GM18502 (cell line): ENCODE data around the gene CPLX3.

ENCODE experiments used
- ATAC-seq: cut with Tn5 transposase; IDR thresholded peaks from one replicate; pipeline ENCODE4 v1.9.1; 2021; ENCODE audit warnings: mild to moderate bottlenecking; ENCODE audit not compliant: unreplicated experiment, poor library complexity

Gene CPLX3

DNA sequence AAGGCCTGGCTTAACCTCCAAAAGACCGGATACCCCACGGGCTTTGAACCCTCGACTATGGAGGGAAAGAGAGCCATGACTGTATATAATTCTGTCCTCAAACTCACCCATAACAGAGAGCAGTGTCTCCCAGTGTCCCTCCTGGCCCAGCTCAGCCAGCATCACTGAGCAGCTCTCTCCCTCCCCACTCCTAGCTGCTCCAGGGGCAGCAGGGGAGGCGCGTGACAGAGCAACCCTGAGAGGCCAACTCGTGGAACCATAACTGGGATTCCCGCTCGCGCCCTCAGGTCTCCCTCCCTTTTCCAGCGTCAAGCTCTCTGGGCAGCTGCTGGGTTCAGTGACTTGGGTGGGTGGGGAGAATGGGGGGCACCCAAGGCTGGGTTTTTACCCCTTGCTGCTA is 561 bp upstream of the CPLX3 start:
- ATAC-seq = no peak

DNA sequence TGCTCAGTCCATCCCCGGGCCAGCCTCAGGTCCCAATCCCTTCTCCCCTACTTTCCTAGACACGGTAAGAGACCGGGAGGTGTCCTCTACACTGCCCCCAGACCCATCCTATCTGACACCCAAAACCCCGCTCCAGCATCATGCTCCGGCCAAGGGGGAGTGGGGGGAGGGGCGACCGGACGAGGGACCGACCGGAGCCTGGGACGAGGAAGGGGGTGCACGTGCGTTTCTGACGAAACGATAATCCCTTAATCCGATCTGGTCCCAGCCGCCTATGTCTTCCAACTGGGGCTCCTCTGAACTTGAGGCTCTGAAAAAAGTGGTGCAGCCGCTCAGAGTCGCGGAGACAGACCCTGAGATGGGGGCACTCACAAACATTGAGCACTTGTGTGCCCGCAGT is 494 bp downstream of the CPLX3 start:
- ATAC-seq = no peak

DNA sequence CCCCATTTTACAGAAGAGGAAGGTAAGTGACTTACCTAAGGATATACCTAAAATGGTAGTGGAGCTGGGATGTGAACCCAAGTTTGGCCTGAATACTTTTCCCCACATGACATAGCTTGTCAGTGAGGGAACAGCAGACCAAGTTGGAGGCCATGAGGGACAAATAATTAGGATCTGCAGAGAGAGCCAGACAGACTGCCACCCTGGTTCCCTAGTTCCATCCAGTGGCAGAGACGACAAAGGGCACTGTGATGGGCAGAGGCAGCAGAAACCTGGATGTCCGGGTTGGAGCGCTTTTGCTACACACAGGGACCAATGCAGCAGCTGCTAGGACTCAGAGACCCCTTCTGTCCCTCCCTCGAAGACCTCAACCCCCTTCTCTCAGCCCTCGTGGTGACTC is 1.2 kb downstream of the CPLX3 start:
- ATAC-seq = no peak

DNA sequence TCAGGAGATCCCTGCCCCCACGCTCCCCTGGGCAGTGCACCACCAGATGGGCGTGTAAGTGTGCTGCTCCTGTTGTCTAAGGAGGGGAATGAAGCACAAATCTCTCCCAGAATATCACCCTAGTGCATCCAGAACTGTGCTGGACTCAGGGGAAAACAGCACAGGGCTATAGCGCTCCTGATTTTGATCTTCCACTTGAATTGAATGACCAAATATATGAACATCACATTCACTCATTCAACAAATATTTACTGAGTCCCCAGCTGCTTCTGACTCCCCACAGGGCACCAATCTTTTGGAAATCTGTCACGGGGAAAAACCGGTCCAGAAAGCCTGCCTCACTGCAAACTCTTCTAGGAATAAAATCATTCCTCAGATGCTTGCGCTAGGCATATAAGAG is 2.4 kb downstream of the CPLX3 start:
- no peak for ATAC-seq

DNA sequence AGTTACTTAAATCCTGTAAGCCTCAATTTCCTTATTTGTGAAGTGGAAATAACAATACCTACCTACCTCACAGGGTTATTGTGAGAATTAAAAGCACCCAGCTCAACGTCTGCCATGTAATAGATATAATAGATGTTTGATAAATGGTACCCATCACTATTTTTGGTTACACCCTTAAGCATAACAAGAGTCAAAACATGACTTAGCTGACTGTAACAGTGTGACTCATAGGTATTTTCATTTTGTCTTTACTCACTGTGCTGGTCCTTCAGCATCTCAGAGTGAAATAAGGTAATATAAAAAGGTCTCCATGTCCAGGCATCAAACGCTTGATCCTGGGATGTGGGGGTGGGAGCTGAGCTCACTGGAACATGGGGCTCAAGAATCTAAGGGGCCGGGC is 3.1 kb downstream of the CPLX3 start:
- no peak for ATAC-seq

DNA sequence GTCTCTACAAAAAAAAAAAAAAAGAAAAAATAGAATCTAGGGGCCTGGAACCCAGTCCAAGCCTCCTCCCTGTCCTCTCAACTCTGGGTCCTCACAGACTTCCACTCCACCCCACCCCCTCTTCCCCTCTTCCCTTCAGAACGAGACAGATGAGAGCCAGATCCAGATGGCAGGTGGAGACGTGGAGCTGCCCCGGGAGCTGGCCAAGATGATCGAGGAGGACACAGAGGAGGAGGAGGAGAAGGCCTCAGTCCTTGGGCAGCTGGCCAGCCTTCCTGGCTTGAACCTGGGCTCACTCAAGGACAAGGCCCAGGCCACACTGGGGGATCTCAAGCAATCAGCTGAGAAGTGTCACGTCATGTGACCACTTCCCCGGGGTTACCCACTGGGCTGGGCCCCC is 3.6 kb downstream of the CPLX3 start:
- ATAC-seq = no peak

DNA sequence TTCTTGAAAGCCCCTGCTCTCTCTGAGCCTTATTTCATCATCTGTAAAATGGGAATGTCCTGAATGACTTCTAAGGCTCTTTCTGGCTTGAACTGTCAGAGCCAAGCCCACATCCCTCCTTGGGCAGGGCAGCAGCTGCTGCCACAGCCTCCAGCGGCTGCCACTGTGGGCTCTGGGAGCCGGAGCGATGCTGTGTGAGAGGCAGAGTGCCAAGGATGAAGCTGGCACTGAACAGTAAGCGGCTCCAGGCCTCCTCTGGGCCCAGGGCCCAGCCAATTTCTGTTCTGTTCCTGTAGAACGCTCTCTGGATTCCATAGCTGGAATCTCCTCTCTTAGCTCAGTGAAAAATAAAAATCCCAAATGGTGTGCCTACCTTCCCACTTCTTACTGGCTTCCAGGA is 4.4 kb downstream of the CPLX3 start:
- no peak for ATAC-seq

DNA sequence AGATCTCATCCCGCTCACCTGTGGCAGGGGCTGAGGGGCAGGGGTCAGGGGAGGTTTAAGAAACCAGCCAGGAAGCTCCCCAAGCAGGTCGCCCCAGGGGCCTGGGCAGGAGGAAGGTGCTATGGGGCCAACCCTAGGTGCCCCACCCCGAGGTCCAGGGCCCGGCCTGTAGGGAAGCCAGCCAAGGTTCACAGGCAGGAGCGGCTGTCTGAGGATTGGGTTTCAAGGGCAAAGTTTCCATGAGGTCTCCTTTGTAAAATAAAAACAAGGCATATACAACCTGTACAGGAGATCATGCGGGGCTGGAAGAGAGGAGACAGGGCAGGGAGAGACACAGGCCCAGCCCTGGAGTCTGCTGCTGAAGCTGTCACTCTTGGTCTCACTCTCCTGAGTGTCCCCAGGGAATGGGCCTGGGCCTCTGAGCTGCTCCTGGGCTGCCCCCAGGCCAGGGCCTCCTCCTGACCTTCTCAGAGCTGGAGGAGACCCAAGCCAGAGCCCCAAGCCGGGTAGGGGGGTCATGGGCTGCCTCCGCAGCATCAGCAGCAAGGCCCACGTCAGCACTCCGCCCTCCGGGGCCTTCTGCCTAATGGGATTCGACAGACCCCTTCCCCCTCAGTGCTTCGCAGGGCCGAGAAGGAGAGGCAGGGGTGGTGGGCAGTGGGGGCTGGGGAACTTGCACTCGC is 5.5 kb downstream of the CPLX3 start:
- ATAC-seq = no peak

DNA sequence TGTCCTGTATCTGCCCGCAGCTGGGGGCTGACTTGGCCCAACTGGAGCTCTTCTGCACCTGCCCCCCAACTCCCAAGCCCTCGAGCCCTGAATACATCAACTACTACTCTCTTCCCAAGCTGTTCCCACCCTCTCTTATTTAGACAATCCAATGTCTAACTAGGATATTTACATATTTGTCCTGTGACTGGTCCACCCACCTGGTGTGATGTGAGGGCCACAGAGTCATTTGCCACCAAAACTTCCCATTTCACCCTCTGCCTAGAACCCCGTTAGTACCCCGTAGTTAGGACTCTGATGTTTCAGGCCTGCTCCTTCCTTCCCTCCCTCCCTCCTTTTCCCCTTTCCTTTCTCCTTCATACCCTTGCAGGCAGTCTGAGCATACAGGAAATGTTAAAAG is 6.4 kb downstream of the CPLX3 start:
- ATAC-seq = no peak

DNA sequence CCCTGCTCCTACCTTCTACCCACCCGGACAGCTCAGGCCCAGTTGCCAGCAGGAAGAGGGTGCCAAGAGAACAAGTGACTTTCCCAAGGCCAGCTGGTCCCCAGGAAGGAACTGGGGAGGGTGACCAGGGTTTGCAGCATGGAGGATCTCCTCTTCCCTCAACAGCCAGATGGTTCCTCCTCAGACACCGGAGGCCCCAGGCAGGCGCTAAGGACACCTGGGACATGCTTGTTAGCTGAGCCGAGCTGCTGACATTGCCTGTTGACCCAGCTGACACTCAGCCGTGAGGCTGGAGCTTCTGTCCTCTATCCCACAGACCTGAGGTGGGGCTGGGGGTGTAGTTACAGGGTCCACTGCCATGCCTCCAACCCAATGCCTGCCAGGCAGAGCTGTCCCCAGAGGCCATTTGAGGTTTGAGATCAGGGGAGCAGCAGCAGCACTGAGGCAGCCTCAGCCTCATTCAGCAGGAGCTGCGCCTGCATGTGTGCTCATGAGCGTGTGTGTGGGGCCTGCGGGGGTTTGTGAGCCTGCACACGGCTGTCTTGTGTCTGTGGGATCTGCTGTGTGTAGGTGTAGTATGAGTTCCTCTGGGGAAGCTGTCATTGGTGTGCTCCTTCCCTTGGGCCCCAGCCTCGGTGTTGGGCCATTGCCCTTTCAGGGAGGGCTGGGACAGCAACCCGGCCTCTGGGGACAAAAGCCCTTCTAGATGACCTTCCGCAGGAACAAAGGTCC is 7.1 kb downstream of the CPLX3 start:
- no peak for ATAC-seq

DNA sequence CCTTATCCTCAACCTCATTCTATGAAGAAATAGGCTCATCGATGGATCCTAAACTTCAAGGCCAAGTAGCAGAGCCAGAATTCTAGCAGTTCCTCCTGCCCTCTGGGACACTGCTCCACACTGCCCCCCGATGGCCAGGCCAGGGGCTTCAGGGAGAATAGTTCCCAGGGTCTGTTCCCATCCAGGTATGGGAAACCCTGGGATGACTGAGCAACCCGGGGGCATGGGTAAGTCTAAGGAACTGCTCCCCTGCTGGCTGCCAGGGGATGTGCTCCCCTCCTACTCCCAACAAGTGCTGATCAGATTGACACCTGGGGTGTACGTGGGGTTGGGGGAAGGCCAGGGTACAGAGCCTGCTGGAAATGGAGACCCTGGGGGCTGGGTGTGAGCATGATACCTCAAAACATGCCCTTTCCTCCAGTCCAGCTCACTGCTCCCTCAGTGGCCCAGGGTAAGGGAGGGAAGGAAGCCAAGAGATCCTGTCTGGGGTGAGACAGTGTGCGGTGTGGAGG is 8.9 kb downstream of the CPLX3 start:
- no peak for ATAC-seq

DNA sequence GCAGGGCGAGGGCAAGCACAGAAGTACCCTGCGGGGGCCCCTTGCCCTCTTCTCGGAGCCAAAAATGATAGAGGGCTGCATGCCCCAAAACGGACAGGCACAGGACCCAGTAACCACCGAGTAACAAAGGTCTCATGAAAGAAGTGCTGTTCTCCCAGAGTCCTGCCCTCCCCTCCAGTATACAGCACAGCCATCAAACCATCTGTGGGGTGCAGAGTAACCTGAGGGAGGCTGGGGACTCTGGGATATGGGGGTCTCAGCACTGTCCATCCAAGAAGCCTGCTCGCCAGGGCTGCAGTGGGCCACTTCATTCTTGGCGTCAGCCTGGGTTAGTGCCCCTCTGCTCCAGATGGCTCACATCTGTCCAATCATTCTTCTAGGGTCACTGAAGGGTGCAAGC is 10.4 kb downstream of the CPLX3 start:
- no peak for ATAC-seq

DNA sequence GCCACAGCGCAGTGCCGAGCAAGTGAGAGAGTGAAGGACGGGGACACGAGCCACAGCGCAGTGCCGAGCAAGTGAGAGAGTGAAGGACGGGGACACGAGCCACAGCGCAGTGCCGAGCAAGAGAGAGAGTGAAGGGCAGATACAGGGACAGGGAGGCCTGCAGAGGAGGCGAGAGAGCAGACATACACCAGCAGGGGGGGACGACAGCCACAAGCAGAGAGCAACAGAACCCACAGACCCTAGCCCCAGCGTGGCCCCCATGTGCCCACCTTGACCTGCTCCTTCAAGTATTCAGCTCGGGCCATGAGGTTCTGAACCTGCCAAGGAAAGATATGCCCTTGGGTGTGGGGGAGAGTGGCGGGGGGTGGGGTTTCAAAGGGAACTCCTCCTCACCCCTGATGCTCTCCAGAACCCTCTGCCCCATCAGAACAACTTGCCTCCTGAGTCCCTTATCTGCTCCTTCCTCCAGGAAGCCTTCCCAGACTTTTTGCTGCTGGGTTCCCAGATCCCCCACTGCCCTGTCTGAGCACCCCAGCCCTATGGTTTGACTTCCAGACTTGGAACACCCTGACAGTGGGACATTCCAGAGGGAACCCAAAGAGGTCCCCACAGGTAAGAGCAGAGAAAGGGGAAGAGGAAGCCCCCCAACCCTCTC is 11.2 kb downstream of the CPLX3 start:
- ATAC-seq = no peak

DNA sequence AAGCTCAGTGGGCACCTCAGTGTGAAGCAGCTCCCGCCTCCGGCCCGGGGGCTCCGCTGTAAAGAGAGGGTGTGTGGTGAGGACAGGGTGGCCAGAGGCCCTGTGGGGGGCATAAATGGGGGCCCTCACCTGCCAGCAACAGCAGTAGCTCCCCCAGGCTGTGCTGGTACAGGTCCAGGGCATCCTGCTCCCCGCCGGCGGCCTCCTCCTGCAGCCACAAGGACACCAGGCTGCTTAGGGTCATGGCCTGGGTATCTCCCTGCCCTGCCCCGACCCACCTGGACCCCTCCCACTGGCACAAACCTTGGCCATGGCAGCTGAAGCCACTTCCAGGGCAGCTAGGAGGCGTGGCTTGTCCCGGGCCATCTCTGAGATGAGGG is 11.7 kb downstream of the CPLX3 start:
- no peak for ATAC-seq

DNA sequence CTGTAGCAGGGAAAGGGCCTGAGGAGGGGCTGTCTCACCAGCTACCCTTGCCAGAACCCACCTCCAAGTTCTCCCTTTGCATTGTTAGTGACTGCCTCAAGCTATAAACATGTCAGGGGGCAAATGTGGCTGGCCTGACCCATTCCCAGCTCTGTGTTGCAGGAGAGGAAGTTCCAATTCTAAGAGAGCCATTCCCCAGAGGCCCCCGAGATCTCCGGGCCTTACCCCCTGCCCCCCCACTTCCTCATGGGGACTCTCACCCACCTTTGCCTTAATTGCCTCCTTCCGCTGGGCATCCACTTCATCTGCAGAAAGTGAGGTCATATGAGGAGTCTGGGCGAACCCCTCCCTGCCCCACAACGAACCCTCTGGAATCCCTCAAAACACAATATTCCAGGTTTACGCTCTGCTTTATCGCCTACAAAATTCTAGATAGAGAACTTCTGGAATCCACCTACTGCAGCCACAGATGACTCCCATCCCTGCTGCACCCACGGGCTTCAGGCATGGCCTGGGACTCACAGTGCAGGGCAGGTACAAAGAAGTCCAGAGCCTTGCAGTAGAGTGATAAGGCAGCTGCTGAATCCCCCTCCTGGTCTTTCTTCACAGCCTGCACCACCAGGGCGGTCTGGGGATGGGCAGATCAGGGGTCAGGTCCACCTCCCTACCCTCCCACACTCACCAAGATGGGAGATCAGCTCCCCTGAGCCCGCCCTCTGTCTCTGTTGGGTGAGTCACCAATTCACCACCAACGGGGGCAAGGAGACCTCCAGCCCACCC is 12.5 kb downstream of the CPLX3 start:
- no peak for ATAC-seq

DNA sequence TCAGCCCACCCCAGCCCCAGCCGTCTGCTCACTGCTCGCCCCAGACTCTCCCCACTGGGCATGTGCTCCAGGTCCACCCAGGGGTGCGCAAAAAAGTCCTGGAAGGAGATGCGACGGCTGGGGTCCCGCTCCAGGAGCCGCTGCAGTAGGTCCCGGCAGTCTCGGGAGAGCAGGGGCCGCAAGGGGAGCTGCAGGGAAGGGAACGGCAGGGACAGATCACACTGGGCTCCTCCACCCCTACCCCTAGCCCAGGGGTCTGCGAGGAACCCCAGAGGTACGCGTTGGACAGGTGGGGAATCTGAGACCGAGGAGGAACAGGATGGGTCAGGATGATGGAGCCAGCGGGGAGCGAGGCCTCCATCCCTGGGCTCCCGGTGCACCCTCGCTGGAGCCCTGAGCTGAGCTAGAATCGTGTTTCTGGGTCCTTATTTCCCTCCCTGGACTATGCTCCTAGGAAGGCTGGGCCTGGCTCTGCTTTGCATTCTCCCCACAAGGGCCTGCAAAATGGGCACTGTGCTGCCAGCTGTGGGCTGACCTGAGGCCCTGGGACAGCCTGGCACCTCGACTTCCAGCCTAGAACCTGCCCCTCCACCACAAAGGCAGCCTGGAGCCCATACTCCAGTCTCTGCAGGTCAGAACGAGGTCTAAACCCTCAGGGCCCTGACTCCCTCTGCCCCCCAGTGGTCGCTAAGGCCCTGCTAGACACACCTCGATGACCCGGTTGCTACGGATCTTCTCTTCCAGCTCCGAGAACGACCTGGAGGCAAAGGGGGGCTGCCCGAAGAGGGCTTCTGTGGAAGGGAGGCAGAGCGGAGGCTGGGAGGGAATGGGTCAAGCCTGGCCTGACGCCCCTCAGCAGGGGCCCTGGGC is 13.3 kb downstream of the CPLX3 start:
- ATAC-seq = no peak

DNA sequence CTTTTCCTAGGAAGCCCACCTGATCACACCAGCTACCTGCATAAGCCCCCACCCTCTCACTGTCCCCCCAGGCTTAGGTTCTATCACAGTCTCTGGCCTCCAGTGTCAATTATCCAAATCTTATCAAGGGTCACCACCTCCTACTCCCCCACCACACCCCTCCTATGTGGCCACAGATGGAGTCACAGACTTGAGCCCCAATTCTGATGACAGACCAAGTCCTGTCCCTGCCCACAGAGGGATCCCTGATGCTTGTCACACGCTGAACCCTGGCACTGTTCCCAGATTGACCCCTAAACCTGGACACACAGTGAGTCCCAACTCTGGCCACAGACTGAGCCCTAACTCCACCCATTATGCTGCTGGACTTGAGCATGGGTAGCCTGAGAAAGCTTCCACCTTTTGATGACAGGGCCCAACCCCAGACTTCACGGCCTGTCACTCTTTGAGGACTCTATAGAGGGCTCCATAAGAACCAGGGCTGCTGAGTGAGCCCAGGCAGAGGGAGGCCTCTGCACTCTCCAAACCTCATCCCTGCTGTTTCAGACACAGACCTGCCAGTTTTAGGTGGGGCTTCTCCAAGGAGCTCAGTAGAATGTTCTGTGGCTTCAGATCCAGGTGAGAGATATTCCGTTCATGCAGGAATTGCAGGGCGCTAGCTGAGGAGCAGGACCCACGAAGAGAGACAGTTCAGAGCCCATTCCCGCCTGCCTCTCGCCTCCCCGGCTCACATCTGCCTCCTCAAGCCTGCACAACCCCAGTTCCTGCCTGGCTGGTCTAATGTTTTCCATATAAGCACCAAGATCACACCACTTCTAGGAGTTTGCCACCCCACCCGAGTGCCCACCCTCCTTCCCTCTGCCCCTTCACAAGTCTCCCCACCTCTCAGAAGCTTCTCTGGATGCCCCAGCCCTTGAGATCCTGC is 14.7 kb downstream of the CPLX3 start:
- ATAC-seq = no peak

DNA sequence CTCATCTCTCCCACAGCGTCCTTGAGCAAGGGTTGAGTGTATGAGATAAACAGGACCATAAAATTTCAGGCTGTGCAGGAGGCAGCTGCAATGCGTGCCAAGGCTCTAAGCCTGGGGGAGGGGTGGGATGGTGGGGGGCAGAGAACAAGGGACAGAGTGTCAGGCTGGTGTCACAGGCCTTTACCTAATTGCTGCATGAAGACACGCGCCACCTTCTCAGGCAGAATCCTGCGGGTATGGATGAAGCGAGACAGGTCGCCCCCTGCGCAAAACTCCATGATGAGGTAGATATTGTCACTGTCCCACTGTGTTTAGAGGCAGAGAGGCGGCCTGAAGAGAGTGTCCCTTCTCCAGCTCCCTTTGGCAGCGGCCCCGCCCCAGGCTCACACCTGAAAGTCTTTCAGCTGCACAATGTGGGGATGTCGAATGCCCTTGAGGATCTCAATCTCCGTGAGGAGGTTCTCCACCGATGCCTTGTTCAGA is 15.5 kb downstream of the CPLX3 start:
- no peak for ATAC-seq
